ENCODE measurements around the gene LDLRAD4. TPM values are rescaled to one million over a fixed set of nuclear protein-coding genes. Genes with fewer than 3 reads are reported as not detected.
A peak's percentile ranks its signal among the peaks of the same experiment; 100 is the strongest.

LDLRAD4 gene
- total RNA-seq, 1 donor from 2014 or later: 20.4 TPM

DNA sequence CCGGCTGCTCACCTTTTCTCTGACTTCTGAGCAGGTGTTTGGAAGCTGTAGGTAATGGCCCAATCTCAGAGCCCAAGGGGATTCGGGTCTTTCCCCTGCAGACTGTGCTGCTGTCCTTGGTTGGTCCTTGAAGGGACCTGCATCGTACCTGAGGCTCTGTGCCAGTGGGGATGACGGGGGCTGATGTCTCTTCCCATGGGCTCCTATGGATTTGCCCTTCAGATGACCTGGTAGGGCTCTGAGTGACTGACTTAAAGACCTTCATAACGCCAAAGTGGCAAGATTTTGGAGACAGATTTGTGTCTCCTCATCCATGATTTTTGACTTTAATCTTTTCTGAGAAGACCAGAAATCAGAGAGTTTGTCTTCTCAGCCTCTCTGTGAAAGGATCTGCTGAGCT is 341.7 kb downstream of the LDLRAD4 start:
- H3K4me1 Mint-ChIP-seq (ENCODE audit: unreplicated experiment): peaks cover 2% of the 10 kb centered on the region
- H3K9me3 Mint-ChIP-seq (ENCODE audit: unreplicated experiment): no peaks in the 10 kb centered on the region
- TF ChIP-seq, protein P1, sequence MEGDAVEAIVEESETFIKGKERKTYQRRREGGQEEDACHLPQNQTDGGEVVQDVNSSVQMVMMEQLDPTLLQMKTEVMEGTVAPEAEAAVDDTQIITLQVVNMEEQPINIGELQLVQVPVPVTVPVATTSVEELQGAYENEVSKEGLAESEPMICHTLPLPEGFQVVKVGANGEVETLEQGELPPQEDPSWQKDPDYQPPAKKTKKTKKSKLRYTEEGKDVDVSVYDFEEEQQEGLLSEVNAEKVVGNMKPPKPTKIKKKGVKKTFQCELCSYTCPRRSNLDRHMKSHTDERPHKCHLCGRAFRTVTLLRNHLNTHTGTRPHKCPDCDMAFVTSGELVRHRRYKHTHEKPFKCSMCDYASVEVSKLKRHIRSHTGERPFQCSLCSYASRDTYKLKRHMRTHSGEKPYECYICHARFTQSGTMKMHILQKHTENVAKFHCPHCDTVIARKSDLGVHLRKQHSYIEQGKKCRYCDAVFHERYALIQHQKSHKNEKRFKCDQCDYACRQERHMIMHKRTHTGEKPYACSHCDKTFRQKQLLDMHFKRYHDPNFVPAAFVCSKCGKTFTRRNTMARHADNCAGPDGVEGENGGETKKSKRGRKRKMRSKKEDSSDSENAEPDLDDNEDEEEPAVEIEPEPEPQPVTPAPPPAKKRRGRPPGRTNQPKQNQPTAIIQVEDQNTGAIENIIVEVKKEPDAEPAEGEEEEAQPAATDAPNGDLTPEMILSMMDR (IDR thresholded peaks at IDR 0.05): no peak
- no peak overlapping the region for H3K27ac Mint-ChIP-seq (ENCODE audit: unreplicated experiment)
- DNase-seq (ENCODE audit: extremely low spot score, unreplicated experiment): peak; percentile 64
- H3K27me3 Mint-ChIP-seq (ENCODE audit: unreplicated experiment): peaks cover 32% of the 10 kb centered on the region
- H3K4me3 Mint-ChIP-seq (ENCODE audit: unreplicated experiment): no peak overlapping the region
- no peaks in the 10 kb centered on the region for H3K36me3 Mint-ChIP-seq (ENCODE audit: unreplicated experiment)

DNA sequence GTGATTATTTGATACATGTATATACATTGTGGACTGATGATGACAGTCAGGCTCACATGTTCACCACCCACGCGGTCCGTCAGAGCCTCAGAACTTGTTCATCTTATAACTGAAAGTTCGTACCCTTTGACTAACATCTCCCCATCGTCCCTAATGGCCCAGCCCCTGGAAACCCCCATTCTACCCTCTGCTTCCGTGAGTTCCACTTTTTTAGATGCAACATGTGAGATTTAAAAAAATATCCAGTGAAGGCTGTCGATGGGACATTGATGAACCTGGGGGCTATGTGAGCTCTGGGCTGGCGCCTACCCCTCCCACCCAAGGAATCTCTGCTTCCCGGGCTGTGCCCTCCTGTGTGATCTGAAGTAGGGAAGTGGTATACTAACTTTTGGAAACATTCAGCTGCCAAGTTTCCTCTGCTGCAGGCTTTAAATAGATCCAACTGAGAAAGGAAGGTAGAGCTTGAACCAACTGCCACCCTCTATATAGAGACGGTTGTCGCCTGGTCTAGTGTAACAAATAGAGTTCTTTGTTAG is 344.0 kb downstream of the LDLRAD4 start:
- Mint-ChIP-seq H3K27ac (ENCODE audit: unreplicated experiment) (no peak overlapping the region), H3K27me3 (ENCODE audit: unreplicated experiment) (peaks cover 22% of the 10 kb centered on the region), H3K4me3 (ENCODE audit: unreplicated experiment) (no peak overlapping the region), H3K4me1 (ENCODE audit: unreplicated experiment) (peaks cover 2% of the 10 kb centered on the region), H3K9me3 (ENCODE audit: unreplicated experiment) (no peaks in the 10 kb centered on the region), H3K36me3 (ENCODE audit: unreplicated experiment) (no peaks in the 10 kb centered on the region)
- TF ChIP-seq, protein P1 (IDR thresholded peaks at IDR 0.05): no peak
- DNase-seq (ENCODE audit: extremely low spot score, unreplicated experiment): no peak

DNA sequence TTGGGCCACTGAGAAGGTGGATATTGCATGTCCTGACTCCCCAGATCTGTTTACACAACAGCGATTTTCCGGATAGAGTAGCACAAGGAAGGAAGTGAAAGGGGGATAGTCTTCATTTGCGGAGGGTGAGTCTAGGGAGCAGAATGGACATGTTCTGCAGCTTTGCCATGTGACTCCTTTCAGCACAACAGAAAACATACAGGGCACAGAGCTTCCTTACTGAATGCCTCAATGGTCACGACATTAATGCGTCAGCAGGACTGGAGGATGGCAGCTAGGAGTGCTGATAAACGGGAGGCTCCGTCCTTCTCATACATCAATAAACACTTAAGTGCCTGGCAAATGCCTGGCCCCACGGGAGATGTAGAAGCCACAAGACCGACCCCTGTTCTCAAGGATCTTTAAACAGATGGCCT is 344.8 kb downstream of the LDLRAD4 start:
- TF ChIP-seq, protein P1 (IDR thresholded peaks at IDR 0.05): no peak
- no peaks in the 10 kb centered on the region for H3K9me3 Mint-ChIP-seq (ENCODE audit: unreplicated experiment)
- no peaks in the 10 kb centered on the region for H3K4me1 Mint-ChIP-seq (ENCODE audit: unreplicated experiment)
- H3K27me3 Mint-ChIP-seq (ENCODE audit: unreplicated experiment): peaks cover 19% of the 10 kb centered on the region
- no peak for DNase-seq (ENCODE audit: extremely low spot score, unreplicated experiment)
- no peak overlapping the region for H3K4me3 Mint-ChIP-seq (ENCODE audit: unreplicated experiment)
- no peak overlapping the region for H3K27ac Mint-ChIP-seq (ENCODE audit: unreplicated experiment)
- H3K36me3 Mint-ChIP-seq (ENCODE audit: unreplicated experiment): no peaks in the 10 kb centered on the region

DNA sequence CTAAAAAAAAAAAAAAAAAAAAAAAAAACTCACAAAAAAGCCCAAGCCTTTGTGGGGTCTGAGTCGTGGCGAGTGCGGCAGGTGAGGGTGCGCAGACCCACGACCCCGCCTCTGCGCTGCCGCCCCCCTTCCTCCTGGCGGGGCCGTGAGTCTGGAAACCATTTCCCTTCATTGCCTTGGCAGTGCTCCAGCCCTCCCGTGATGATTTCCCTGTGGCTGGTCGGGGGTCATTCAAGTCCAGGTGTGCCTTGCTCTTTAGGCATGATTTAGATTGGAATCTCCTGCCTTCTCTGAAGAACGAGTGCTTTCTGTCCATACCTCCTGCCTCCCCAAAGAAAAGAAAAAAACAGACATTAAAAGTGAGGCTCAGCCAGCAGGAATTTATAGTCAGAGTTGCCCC is 346.0 kb downstream of the LDLRAD4 start:
- H3K9me3 Mint-ChIP-seq (ENCODE audit: unreplicated experiment): no peaks in the 10 kb centered on the region
- H3K4me1 Mint-ChIP-seq (ENCODE audit: unreplicated experiment): no peaks in the 10 kb centered on the region
- no peaks in the 10 kb centered on the region for H3K36me3 Mint-ChIP-seq (ENCODE audit: unreplicated experiment)
- no peak for DNase-seq (ENCODE audit: extremely low spot score, unreplicated experiment)
- H3K27me3 Mint-ChIP-seq (ENCODE audit: unreplicated experiment): peaks cover 17% of the 10 kb centered on the region
- no peak overlapping the region for H3K4me3 Mint-ChIP-seq (ENCODE audit: unreplicated experiment)
- TF ChIP-seq, protein P1 (IDR thresholded peaks at IDR 0.05): no peak
- H3K27ac Mint-ChIP-seq (ENCODE audit: unreplicated experiment): no peak overlapping the region

DNA sequence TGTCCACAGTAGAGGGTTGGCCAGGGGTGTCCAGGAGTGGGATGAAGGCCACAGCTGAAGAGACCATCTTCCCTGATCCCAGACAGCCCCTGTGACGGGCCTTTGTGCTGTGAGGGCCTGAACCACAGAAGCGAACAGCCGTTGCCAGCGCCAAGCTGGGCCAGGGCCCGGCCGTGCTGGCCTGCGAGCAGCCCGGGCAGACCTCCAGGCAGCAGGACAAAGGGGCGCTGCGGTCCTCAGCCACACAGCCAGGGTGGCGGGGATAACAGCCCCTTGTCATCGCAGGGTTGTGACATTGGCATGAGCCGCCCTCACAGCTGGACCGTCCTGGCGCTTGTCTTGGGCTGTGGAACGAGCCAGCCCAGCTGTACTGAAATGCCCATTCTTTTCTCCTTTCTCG is 346.7 kb downstream of the LDLRAD4 start:
- TF ChIP-seq, protein P1 (IDR thresholded peaks at IDR 0.05): no peak
- Mint-ChIP-seq H3K4me3 (ENCODE audit: unreplicated experiment) (no peak overlapping the region), H3K9me3 (ENCODE audit: unreplicated experiment) (no peaks in the 10 kb centered on the region), H3K27ac (ENCODE audit: unreplicated experiment) (no peak overlapping the region), H3K36me3 (ENCODE audit: unreplicated experiment) (no peaks in the 10 kb centered on the region), H3K4me1 (ENCODE audit: unreplicated experiment) (no peaks in the 10 kb centered on the region), H3K27me3 (ENCODE audit: unreplicated experiment) (peaks cover 17% of the 10 kb centered on the region)
- DNase-seq (ENCODE audit: extremely low spot score, unreplicated experiment): no peak
